ENCODE data around the gene BICRAL.
"Not testable (repeated sequence)": the region's sequence is repeated elsewhere in the genome, so short reads cannot be mapped to it uniquely, and the experiment has no call there.

BICRAL gene

GRCh38 chr6:42890311-42891198 lies 108.7 kb downstream of the BICRAL start:
- DNase-seq (ENCODE audit: low read depth in 2 of 2, low spot score in 1 of 2) = peak; percentile 60 to 78

DNA sequence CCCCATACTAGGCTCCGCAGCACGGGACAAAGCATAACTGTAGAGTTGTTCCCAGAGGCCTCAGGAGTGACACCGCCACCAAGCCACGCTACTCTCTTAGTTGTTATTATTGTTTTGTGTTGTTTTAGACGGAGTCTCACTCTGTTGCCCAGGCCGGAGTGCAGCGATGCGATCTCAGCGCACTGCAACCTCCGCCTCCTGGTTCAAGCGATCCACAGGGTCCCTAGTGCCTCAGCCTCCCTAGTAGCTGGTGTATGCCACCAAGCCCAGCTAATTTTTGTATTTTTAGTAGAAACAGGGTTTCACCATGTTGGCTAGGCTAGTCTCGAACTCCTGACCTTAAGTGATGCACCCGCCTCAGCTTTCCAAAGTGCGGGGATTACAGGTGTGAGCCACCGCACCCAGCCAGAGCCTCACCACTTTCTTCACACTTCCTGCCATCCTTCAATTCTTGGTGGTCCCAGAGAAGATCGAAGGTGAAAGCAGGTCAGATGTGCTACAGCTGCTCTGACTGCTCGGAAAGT lies 109.4 kb downstream of the BICRAL start:
- no peak for DNase-seq (ENCODE audit: low read depth in 2 of 2, low spot score in 1 of 2)

DNA sequence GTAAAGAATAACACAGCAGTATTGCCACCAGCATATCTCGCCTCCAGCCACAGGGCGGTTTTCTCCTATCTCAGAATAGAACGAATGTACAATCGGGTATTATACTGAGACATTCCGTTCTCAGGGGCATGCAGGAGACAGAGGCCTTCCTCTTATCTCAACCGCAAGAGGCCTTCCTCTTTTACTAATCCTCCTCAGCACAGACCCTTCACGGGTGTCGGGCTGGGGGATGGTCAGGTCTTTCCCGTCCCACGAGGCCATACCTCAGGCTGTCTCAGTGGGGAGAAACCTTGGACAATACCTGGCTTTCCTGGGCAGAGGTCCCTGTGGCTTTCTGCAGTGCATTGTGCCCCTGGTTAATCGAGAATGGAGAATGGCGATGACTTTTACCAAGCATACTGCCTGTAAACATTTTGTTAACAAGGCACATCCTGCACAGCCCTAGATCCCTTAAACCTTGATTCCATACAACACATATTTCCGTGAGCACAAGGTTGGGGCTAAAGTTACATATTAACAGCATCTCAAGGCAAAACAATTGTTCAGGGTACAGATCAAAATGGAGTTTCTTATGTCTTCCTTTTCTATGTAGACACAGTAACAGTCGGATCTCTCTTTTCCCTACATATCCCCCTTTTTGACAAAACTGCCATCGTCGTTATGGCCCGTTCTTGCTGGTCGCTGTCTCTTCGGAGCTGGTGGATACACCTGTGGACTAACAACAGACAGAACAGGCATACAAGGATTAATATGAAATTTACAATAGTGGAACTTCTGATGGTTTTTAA lies 112.4 kb downstream of the BICRAL start:
- not testable (repeated sequence) for DNase-seq (ENCODE audit: low read depth in 2 of 2, low spot score in 1 of 2)

DNA sequence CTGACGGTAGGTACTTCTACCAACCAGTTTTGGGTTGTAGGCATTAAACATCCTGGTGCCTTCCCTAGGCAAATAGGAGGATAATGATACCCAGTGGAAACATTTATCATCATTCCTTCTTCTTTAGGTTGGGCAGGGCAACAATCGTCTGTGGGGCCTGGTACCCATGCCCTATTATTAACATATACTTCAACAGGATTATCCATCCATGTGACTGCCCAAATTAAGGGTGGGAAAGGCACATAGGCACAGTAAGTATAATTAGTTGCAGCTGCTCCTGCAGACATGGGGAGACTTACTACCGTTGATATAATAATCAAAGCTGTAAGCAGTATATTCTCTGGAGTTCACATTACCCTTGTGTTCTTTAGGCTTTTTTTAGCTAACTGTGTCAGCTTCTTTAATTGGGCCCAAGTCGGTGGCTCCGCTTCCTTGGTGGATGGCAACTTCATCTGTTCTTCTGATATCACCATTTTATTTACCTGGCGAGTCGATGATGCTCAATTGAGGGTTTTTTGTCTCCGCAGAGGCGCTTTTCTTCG lies 114.4 kb downstream of the BICRAL start:
- DNase-seq (ENCODE audit: low read depth in 2 of 2, low spot score in 1 of 2) = no peak

DNA sequence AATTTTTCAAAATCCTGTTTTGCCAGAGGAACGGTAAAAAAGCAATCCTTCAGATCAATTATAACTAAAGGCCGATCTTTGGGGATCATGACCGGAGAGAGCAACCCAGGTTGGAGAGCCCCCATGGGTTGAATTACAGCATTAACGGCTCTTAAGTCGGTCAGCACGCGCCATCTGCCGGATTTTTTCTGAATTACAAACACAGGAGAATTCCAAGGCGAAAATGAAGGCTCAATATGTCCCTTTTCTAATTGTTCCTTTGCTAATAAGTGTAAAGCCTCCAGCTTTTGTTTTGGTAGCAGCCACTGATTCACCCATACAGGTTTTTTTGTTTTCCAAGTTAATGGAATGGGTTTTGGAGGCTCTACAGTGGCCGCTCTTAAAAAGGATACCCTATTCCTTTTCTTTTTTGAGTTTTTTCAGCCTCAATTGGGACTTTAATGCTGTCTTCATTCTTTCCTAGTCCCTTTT lies 117.1 kb downstream of the BICRAL start:
- peak; percentile 53 to 57 for DNase-seq (ENCODE audit: low read depth in 2 of 2, low spot score in 1 of 2)

DNA sequence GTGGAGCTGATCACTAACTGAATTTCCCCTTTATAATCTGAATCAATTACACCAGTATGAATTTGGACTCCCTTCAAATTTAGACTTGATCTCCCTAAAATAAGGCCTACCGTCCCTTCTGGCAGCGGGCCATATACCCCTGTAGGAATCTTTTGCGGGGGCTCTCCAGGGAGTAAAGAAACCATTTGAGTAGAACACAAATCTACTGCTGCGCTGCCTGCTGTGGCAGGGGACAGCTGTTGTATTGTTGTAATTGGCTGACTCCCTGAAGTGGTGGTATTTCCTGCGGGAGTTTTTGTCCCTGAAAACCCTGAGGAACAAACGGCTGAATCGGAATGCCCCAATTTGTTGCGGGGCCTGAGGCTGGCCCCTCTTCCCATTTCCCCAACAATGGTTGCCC lies 118.0 kb downstream of the BICRAL start:
- DNase-seq (ENCODE audit: low read depth in 2 of 2, low spot score in 1 of 2) = no peak

DNA sequence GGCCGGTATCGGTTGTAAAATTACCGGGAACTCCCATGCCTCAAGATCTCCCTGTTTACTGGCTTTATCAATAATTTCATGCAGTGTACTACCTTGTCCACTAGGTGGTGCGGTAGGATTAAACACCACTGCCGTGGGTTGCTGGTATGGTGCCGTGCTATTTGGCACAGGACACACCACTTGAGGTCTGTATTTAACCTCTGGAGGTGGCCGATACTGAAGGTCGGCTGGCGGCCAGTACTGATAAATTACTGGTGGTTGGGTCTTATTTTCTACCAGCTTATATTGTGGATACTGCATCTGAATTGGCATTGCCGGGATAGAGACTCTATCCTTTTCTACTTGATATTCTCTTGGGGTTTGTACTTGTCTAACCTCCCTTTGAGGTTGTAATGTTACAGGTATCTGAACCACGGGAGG lies 119.7 kb downstream of the BICRAL start:
- peak; percentile 36 to 52 for DNase-seq (ENCODE audit: low read depth in 2 of 2, low spot score in 1 of 2)

- not testable (repeated sequence) for DNase-seq (ENCODE audit: low read depth in 2 of 2, low spot score in 1 of 2)
Observed at GRCh38 chr6:42902429-42903263, 120.8 kb downstream of the BICRAL start.

DNA sequence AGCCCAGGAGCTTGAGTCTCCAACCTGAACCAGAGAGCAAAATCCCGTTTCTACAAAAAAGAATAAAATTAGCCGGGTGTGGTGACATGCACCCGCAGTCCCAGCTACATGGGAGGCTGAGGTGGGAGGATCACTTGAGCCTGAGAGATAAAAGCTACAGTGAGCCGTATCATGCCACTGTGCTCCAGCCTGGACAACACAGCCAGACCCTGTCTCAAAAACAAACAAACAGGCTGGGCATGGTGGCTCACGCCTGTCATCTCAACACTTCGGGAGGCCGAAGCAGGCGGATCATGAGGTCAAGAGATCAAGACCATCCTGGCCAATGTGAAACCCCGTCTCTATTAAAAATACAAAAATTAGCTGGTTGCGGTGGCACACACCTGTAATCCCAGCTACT lies 122.6 kb downstream of the BICRAL start:
- DNase-seq (ENCODE audit: low read depth in 2 of 2, low spot score in 1 of 2) = no peak

- no peak for DNase-seq (ENCODE audit: low read depth in 2 of 2, low spot score in 1 of 2)
Observed at GRCh38 chr6:42907336-42907735, 125.5 kb downstream of the BICRAL start.

DNA sequence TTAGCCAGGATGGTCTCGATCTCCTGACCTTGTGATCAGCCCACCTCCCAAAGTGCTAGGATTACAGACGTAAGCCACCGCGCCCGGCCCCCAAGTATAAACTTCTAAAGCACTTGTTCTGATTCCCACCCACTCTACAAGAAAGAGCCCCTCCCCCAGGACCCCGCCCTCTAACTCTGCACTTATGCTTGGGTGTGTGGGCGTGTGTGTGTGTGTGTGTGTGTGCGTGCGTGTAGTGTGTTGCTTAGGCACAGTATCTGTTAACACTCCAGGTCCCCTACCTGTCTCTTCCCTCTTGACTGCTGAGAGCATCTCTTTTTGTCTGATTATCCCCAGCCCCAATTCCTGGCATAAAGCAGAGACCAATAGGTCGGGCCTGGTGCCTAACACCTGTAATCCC lies 128.0 kb downstream of the BICRAL start:
- no peak for DNase-seq (ENCODE audit: low read depth in 2 of 2, low spot score in 1 of 2)

DNA sequence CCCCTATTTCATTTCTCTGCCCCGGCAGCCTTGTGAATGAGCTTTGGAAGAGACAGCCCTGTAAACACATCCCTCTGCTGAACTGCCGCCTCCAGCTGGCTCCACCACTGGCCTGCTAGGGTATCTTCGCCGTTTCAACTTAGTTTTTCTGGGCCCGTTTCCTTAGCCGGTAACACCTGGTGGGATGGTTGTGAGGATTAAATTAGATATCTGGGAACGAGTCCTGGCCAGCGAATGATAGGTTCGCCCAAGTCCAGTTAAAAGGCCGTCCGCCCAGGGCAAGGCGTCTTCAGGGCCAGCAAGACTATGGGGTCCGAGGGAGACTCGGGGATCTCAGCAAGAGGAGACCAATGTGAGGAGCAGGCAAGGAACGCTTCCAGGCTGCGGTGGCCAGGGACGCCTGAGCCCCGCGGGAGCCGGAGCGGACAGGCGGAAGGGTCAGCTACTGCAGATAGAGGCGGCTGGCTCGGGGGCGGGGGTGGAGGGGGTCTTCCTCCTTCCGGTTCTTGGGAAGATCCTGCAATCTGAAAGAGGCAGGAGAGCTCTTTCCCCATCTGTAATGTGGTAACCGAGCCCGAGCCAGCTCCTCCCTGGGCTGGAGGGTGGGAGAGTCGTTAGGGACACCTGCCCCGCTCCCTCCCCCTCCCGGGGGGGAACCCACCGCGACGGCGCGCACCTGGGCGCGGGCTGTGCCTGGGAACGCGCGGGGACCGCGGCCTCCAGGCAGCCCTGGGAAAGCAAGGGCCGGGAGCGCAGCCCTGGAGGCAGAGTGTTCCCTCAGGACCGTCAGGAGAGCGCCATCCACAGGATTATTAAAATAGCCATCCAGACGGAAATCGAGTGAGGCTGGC lies 129.5 kb downstream of the BICRAL start:
- no peak for DNase-seq (ENCODE audit: low read depth in 2 of 2, low spot score in 1 of 2)

- DNase-seq (ENCODE audit: low read depth in 2 of 2, low spot score in 1 of 2) = no peak
Observed at GRCh38 chr6:42914546-42914945, 132.7 kb downstream of the BICRAL start.

DNA sequence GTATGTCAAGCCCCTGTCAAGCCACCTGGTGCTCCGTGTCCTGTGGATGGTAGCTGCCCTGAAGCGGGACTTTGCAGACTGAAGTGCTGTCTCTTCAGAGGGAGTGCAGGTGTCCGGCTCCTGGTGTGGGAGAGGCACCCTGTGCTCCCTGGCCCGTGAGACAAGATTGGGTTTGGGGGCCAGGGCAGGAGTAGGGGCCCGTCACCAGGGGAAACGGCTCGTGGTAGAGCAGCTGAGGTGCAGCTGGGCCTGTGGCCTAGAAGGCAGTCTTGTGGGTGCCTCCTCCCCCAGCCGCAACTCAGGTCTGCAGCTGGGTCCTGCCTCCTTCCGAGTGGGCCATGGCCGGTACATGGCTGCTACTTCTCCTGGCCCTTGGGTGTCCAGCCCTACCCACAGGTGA lies 133.9 kb downstream of the BICRAL start, which contains the start of gene PTCRA:
Gene PTCRA, plus strand, starts transcription at position 322 of the 400 bp plus-strand sequence. Its CDS starts 17 bp downstream, at position 339.
- DNase-seq (ENCODE audit: low read depth in 2 of 2, low spot score in 1 of 2) = no peak

- DNase-seq (ENCODE audit: low read depth in 2 of 2, low spot score in 1 of 2) = no peak
Observed at GRCh38 chr6:42916288-42916687, 134.4 kb downstream of the BICRAL start.
